ENCODE results near the gene SLC2A11. TPM values are rescaled to one million over a fixed set of nuclear protein-coding genes. Genes with fewer than 3 reads are reported as not detected.

SLC2A11 gene
- total RNA-seq, 1 donor from 2014 or later = 22.8 TPM

DNA sequence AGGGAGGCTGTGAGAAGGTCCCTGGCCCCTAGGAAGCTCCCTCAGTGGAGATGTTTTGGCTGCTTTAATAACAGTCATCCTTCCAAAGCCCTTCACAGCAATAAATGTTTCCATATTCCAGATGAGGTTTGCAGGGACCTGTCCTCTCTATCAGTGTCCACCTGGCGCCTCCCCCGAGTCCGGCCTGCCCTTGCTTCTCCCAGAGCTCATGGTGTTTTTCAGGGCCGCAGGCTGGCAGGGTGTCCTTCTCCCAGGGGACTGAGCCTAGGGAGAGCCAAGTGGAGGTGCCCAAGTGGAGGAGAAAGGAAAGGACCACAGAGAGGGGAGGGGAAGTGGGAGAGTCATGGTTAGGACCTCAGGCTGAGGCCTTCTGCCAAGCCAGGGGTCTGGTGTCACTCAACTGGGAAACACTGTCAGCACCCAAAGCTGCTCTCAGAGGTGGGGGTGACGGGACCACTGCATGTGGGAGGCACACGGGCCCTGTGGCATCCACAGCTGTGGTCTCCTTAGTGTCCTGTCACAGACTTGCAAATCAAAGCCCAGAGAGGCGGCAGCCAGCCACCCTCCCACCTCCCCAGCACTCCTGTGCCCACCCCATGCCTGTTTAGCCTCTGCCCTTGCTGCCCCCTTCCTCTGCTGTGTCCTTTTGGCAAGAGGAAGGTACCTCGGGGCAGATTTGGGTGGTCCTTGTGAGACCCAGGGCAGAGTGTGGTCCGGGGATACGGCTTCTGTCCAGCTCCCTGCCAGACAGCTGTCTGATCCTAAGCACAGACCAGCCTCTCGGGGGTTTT is 25.3 kb upstream of the SLC2A11 start:
- DNase-seq (ENCODE audit: low read depth) = no peak

DNA sequence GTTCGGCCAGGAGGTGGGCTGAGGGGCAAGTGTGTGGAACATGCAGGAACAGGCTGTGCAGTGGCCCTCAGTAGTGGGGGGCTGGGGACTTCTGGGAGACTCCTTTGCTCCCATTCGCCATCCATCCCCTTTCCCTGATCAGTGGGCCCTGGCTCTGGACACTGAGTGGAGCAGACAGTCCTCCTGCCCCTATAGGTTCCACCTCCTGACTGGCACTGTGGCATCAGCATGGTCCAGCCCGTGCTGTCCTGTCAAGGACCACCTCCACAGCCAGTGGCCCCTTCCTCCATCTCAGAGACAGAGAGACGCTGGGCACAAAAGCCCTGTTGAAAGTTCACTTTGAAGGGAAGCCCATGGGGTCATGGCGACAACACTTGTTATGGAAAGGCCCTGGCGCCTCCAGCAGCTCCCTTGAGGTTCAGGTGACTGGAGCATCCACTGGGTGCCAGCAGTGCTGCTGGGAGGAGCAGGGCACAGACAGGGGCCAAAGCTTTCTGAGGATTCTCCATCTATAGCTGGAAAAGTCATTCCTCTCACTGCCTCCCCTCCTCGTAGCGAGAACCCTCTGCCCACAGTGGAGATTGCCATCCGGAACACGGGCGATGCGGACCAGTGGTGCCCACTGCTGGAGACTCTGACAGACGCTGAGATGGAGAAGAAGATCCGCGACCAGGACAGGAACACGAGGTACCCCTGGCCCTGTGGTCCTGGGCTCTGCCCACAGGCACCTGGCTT is 24.5 kb upstream of the SLC2A11 start:
- no peak for DNase-seq (ENCODE audit: low read depth)

DNA sequence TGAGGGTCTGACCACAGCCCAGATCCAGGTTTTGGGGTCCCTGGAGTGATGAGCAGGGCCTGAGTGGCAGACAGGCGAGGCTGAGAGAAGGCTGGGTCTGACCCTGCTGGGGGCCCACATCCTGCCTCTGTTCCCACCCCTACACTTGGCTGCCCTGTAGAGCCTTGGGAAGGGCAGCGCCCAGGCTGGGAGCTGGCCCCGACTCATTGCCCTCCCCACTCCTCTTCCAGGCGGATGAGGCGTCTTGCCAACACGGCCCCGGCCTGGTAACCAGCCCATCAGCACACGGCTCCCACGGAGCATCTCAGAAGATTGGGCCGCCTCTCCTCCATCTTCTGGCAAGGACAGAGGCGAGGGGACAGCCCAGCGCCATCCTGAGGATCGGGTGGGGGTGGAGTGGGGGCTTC is 23.8 kb upstream of the SLC2A11 start:
- DNase-seq (ENCODE audit: low read depth) = no peak

DNA sequence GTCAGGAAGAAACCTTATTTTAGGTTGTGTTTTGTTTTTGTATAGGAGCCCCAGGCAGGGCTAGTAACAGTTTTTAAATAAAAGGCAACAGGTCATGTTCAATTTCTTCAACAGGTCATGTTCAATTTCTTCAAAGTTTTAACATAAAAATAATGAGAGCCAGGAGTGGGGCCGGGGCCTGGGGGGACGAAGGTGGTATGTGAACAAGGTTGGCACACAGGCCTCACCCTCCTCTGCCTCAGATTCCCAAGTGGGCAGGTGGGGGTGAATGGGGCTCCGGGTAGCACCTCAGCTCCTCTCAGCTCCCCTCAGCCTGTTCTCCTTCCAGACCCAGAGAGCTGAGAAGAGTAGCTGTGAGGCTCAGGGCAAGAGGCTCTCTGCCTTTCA is 23.3 kb upstream of the SLC2A11 start:
- DNase-seq (ENCODE audit: low read depth) = no peak

DNA sequence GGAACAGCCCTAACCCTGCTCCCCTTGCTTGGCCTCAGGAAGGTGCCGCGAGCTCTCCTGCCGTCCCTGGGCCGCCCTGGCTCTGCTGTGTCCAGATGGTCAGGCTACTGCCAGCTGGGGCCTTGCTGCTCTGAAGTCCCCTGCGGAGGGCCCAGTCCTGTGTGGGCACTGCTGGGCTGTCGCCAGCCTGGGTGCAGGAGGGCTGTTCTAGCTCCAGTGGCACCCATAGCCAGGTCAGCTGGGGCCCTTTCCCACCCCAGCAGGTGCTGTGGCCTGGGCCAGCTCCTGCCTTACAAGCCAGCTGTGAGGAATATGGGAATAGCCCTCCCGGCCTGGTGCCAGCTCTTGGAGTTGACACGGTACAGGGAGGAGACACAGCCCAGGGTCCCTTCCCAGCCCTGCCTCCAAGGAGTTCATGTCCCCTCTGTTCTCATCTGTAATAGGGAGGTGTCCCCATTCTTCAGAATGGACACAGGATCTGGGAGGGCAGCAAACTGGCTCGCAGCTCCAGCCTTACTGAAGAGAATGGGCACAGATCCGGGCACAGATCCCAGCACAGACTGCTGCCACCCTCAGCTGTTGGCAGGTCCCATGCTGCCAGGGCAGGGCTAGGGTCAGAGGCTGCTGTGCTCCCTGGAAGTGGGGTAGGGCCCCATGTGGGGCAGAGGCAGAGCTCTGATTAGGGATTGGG is 22.7 kb upstream of the SLC2A11 start:
- no peak for DNase-seq (ENCODE audit: low read depth)

DNA sequence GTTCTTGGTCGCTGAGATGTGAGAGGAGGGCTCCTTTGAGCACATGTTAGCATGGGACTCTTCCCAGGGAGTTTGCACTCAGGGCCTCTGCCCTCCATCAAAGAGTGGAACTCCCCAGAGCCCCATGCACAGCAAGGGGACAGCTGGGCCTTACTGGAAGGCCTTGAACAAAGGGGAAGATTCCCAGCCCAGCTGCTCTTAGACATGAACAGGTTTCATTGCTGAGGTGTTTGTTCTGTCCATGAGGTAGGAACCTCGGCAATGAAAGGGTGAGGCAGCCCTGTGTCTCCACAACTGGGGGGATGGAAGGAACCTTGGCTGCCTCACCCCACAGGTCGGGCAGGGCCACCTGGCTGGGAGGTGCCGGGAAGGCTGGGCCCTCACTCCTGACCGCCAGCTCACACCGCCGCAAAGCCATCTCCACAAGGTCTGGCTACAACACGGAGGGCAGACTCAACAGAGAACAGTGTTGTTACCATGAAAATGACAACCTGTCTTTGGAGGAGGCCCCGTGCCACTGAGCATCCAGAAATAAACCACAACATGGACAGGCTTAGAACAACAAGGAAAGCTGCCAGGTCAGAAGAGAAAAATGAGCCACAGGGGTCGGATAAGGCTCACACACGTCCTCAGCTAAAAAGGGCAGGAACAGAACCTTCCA is 22.1 kb upstream of the SLC2A11 start:
- DNase-seq (ENCODE audit: low read depth) = no peak

DNA sequence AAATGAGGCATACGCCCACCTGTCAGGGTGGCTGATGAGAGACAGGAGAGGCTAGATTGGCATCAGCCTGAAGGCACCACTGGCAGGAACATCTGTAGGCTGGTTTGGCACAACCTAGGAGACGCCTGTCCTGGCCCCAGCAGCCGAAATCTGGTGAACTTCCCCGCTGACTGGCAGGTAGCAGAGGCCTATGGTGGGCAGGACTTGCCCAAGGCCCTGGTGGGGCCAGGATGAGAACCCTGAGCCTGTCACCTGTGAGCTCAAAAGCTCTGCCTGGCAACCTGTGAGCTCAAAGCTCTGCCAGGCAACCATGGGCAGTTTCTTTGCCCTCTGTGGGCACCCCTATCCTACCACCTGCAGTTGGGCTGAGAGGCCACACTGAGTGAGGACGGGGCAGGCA is 21.4 kb upstream of the SLC2A11 start:
- DNase-seq (ENCODE audit: low read depth) = no peak

DNA sequence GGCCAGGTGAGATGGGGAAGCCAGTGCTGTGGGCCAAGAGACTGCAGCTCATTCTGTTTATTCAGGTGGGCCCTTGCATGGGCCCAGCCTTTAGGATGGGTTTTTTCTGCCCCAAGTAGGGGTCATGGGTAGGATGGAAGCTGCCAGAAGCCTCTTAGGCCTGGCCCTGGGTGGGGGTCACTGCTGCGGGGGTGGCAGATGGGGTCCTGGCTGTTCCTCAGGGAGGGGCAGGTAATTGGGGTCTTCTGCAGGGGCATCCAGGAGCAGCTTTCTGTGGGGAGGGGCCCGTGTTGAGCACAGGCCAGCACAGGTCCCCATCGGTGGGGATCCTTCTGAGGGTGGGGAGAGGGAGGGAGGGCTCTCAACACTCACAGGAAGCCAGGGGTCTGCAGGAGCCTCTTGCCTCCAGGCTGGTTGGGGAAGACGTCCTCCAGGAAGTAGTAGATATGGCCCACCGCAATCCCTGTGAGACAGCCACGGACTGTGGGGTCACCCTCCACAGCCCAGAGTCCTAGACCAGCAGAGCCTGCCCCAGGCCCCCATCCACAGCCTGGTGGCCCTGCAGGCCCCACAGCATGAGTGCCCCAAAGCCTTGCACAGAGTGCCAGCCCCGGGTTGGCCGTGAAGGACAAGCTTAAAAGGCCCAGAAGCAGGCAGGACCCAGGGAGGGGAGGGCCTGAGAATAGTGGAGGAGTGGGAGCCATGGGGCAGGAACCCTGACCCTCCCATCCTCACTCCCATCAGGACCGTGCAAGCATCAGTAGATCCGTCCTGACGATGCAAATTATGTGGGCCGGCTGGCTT is 20.8 kb upstream of the SLC2A11 start:
- no peak for DNase-seq (ENCODE audit: low read depth)

DNA sequence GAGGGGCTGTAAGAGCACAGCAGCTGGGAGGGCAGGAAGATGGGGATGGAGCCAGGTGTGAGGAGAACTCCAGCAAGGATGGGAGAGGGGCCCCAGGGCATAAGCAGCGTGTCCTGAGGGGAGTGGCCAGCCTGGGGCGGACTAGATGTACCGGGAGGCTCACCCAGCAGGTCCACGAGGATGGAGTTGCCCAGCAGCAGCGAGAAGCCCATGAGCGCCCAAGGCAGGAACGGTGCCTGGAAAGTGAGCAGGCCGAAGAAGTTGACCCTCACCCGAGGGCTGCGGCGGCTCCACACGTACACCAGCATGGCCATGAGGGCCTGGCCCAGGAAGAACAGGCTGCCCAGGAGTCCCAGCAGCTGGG is 20.2 kb upstream of the SLC2A11 start:
- DNase-seq (ENCODE audit: low read depth) = no peak

DNA sequence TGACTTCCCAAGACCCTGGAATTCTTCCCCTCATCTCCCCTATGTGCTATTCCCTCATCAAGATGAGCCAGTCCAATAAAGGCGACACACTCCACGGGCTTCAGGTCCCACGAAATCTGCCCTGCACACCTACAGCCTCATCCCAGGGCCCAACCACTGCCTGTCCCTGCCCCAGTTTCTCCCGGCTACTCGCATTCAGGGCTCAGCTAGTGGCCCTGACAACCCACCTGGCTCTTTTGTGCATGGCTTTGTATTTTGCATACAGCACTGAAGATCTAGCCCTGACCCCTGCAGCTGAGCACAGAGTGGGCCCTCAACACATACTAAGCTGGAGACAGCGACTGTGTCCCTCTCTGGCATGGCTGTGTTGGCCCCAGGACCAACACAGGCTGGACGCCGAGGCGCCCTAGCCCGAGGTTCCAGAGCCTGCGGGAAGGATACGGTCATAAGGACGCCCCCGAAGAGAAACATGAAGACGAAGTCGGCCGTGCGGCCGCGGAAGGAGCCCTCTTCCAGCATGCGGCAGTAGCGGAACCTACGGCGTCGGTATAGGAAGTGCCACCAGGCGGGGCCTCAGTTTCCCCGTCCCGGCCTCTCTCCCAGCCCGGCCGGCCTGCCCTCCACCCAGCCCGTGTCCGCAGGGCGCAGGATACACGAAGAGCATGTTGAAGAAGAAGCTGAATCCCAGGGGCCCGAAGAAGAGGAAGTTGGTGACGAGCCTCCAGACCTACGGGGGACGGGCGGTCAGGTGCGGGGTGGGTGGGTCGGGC is 19.6 kb upstream of the SLC2A11 start:
- no peak for DNase-seq (ENCODE audit: low read depth)

DNA sequence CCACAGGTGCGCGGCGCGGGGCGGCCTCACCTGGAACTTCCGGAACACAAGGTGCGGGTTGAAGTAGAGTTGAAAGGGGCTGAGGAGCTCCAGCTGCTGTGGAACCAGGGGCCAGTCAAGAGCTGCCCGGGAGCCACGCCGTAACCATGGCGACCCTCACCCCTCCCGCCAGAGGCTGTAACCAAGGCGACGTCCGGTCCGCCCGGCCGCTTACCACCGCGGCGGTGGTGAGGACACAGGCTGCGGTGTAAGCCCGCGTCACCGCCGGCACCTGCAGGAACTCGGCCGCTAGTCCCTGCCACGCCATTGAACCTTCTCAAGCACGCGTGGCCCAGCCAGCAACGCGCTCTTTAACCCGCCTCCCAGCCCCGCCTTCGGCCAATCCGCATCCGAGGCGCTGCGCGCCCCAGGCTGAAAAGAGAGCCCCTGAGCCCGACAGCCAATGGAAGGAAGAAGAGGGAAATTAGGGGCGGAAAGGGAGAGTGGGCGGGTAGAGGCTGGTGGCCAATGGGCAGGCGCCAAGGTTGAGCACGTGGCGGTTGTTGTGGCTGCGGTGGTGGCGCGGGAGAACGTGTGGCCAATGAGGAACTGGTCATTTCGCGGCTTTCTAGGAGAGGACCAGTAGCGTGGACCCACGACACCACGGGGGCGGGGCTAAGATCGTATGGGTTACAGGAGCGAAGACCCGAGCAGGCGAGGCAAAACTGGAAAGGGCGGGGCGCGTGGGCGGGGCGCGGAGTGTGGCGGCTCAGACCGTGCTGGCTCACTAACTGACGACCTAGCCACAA is 18.8 kb upstream of the SLC2A11 start, which contains the start of gene DERL3:
DERL3 (minus strand) TSS at position 326 of the 788 bp plus-strand sequence; CDS start at position 307, 19 bp downstream.
- peak; percentile 96 for DNase-seq (ENCODE audit: low read depth)

DNA sequence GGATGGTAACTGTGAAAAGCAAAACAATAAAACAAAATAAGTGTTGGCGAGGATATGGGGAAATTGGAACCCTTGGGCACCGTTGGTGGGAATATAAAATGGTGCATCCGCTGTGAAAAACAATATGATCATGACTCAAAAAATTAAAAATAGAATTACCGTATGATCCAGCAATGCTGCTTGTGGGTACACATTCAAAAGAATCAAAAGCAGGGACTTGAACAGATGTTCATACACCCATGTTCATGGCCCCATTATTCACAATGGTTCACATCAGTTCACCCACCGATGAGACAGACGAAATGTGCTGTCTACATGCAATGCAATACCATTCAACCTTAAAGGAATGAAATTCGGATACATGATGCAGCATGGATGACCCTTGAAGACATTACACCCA is 17.6 kb upstream of the SLC2A11 start:
- DNase-seq (ENCODE audit: low read depth) = no peak

DNA sequence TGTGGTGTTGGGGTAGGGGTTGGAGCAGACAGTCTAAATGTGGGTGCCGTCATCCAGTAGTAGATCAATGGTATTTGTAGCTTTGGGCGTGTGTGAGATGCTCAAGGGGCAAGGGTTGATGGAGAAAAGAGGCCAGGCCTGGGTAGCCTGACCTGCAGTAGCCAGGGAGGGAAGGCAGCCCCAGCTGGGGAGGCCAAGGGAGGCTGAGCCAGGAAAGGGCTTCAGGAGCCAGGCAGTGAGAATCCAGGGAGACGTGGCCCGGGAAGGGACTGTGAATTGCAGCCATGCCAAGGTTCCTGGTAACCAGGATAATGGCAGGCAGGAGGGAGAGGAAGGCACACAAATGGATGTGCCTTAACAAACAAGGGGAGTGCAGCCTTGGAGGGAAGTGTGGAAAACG is 16.4 kb upstream of the SLC2A11 start:
- no peak for DNase-seq (ENCODE audit: low read depth)

DNA sequence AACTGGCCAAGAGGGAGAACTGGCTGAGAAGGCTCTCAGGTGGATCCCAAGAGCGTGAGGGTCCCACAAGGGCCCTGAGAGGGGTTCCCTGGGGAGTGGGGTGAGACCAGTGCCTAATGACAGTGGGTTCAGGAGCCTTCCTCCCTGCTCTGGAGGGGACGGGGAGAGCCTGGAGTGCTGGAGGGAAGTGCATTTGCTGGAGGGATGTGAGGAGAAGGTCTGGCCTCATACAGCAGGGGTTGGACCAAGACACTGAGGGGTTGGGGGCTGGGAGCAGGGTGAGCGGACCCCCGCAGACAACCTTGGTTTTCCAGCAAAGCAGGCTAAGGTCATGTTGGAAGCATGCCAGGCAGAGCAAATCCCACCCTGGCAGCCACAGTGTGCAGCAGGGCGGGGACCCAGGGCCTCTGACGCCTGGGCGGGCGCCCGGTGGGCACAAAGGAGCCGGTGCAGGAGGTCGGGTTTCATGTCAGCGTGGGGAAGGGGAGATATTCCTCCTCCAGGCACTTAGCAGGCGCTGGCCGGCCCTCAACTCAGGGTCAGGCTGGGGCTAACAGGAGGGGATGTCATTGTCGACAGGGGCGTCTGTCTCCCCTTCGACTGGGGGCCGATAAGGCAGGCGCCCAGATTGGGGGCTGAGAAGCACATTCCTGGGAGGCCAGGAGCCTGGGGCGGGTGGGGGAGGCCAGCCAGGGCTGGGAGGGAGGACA is 15.8 kb upstream of the SLC2A11 start:
- no peak for DNase-seq (ENCODE audit: low read depth)

DNA sequence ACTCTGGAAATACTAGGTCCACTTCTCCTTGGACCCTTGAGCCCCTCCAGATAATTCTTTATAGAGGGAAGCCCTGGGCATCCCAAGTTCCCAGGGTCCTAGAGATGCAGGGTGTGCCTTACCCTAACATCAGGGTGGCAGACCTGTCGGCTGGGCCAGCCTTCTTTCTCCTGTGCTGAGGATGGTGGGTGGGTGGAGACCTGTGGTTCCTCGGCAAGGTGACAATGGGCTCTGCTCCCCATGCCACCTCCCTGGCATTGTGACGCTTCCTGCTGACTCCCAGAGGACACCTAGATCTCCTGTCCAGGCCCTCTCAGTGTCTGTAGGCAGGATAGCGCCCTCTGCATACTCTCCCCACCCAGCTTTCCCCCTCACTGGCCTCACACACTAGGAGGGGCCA is 15.1 kb upstream of the SLC2A11 start:
- no peak for DNase-seq (ENCODE audit: low read depth)

DNA sequence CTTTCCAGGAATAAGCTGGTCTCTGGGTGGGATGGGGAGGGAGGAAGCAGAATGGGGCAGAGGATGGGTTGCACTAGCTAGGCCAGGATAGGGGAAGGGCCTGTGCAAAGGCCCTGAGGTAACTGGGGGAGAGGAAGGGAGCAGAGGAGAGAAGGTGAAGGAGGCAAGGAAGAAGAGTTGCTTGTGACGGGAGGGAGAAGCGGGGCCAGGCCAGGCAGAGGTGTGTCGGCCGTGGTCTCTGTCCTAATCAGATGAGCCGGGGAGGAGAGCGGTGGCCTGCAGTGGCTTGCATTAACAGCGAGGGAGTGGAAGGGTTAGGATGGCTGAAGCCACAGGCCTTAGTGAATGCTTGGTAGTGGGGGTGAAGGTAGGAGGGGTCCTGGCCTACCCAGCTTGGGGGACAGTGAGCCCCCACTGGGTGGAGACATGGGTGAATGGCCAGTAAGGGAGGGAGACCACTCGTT is 12.9 kb upstream of the SLC2A11 start:
- DNase-seq (ENCODE audit: low read depth) = no peak

DNA sequence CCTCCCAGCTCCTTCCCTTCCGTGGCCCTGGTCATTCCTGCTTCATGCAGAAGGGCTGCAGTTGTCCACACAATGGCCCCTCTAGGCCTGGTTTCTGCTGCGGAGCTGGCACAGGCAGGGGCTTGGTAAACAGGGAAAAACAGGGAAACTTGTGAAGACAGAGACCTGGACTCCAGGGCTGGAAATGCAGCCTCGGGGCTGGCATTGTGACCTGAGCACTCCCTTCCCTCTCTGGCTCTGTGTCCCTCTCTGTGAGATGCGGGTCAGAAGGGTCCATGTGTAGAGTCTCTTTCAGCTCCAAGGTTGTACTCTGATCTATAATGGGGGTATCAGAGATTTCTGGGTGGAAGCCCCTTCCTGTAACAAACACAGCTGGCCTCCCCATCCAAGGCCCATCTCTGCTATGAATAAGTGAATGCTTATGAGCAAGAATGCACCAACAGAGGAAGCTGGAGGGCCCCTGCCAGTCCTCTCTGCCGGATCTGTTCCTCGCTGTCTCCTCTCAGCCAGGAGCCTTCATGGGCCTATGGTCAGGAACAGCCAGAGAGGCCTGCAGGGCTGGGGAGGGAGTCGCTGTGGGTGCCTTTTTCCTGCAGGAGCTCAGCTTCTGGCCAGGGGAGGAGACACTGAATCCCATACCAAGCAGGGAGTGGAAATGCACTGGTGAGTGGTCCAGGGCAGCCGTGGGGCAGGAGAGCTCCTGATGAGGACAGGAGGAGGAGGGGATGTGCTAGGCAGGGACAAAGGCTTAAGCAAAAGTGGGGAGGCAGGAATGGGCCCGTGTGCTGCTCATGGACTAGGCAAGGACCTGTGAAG is 12.2 kb upstream of the SLC2A11 start:
- DNase-seq (ENCODE audit: low read depth) = no peak

DNA sequence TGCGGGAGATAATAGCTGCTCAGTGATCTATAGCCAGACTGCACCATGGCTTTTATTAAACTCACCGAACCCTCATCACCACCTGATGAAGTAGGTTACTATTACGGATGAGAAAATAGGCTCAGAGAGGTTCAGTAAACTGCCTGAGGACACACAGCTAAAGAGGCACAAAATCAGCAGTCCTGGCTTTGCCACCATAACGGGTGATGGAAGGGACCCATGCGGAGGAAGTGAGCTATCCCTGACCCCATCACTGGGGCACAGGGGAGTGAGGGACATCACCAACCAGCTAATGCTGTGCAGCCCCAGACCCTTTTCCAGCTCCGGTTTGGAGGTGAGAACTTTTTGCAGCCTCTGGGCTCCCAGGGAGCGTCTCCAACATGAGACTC is 11.6 kb upstream of the SLC2A11 start:
- DNase-seq (ENCODE audit: low read depth) = no peak
